22Rv1 (cell line): ENCODE measurements around the gene ZSCAN16.

ENCODE experiments used
- CTCF ChIP-seq: fragments of 450-650 bp; IDR thresholded peaks from 2 replicates; pipeline ENCODE4 v1.5.1; 2017; ENCODE audit warnings: mild to moderate bottlenecking
- ZFX ChIP-seq: fragments of 450-650 bp; IDR thresholded peaks from 2 replicates; pipeline ENCODE4 v1.6.1; 2017; ENCODE audit warnings: antibody characterized with exemption, borderline replicate concordance

GRCh38 chr6:28107506-28107905 lies 16.9 kb upstream of the ZSCAN16 start:
- TF ChIP-seq CTCF (no peak), ZFX (no peak)
